ENCODE data around the gene ICAM4.

Gene ICAM4

GRCh38 chr19:10288662-10289166 is 2.0 kb downstream of the ICAM4 start:
- Histone ChIP-seq H3K27me3 (ENCODE audit: low read depth, low read length) (no peaks in the 10 kb centered on the region), H2AFZ (ENCODE audit: low read depth, low read length) (no peak overlapping the region), H3K9me3 (ENCODE audit: insufficient read depth, low read length) (no peaks in the 10 kb centered on the region), H3K9ac (ENCODE audit: low read length) (peak overlapping the region; percentile 55; the same call in 1 of the 2 replicates), H3K36me3 (replicated peaks; ENCODE audit: low read depth, low read length) (peaks cover 48% of the 10 kb centered on the region), H3K4me2 (ENCODE audit: low read length) (peak overlapping the region; percentile 75), H3K4me1 (ENCODE audit: low read length) (peaks cover 5% of the 10 kb centered on the region), H3K27ac (ENCODE audit: low read length) (peak overlapping the region; percentile 49), H3K4me3 (ENCODE audit: low read length) (peak overlapping the region; percentile 77), H3K79me2 (ENCODE audit: low read length) (peaks cover 3% of the 10 kb centered on the region; the same call in 1 of the 2 replicates), H4K20me1 (ENCODE audit: insufficient read depth, low read length) (peaks cover 35% of the 10 kb centered on the region)
- no peak for TF ChIP-seq EZH2phosphoT487 (IDR thresholded peaks at IDR 0.05; ENCODE audit: low read depth)
- no peak for TF ChIP-seq CTCF (IDR thresholded peaks at IDR 0.05; ENCODE audit: low read depth, low read length)

- peaks cover 42% of the 10 kb centered on the region for H3K36me3 ChIP-seq (replicated peaks; ENCODE audit: low read depth, low read length)
- H3K4me1 ChIP-seq (ENCODE audit: low read length) = peaks cover 5% of the 10 kb centered on the region
- H3K27me3 ChIP-seq (ENCODE audit: low read depth, low read length) = no peaks in the 10 kb centered on the region
- TF ChIP-seq CTCF (IDR thresholded peaks at IDR 0.05; ENCODE audit: low read depth, low read length) = no peak
- TF ChIP-seq EZH2phosphoT487 (IDR thresholded peaks at IDR 0.05; ENCODE audit: low read depth) = no peak
- no peaks in the 10 kb centered on the region for H3K9me3 ChIP-seq (ENCODE audit: insufficient read depth, low read length)
- H4K20me1 ChIP-seq (ENCODE audit: insufficient read depth, low read length) = peaks cover 29% of the 10 kb centered on the region
- peak overlapping the region; percentile 49 for H3K27ac ChIP-seq (ENCODE audit: low read length)
- peak overlapping the region; percentile 55 for H3K9ac ChIP-seq (ENCODE audit: low read length)
- peak overlapping the region; percentile 75 for H3K4me2 ChIP-seq (ENCODE audit: low read length)
- H3K79me2 ChIP-seq (ENCODE audit: low read length) = no peaks in the 10 kb centered on the region; the same call in 1 of the 2 replicates
- peak overlapping the region; percentile 77 for H3K4me3 ChIP-seq (ENCODE audit: low read length)
- H2AFZ ChIP-seq (ENCODE audit: low read depth, low read length) = peak overlapping the region; percentile 80
These were observed 2.5 kb downstream of the ICAM4 start for GRCh38 chr19:10289167-10289835.

- Histone ChIP-seq H3K36me3 (replicated peaks; ENCODE audit: low read depth, low read length) (peaks cover 36% of the 10 kb centered on the region), H3K27me3 (ENCODE audit: low read depth, low read length) (no peaks in the 10 kb centered on the region), H2AFZ (ENCODE audit: low read depth, low read length) (peak within 1 kb of the TSS; percentile 80), H4K20me1 (ENCODE audit: insufficient read depth, low read length) (peaks cover 23% of the 10 kb centered on the region), H3K27ac (ENCODE audit: low read length) (peak within 1 kb of the TSS; percentile 49), H3K4me2 (ENCODE audit: low read length) (peak within 1 kb of the TSS; percentile 75), H3K9ac (ENCODE audit: low read length) (peak within 1 kb of the TSS; percentile 55), H3K4me1 (ENCODE audit: low read length) (peaks cover 5% of the 10 kb centered on the region), H3K79me2 (ENCODE audit: low read length) (no peaks in the 10 kb centered on the region), H3K4me3 (ENCODE audit: low read length) (peak within 1 kb of the TSS; percentile 77), H3K9me3 (ENCODE audit: insufficient read depth, low read length) (no peaks in the 10 kb centered on the region)
- no peak for TF ChIP-seq CTCF (IDR thresholded peaks at IDR 0.05; ENCODE audit: low read depth, low read length)
- TF ChIP-seq EZH2phosphoT487 (IDR thresholded peaks at IDR 0.05; ENCODE audit: low read depth) = no peak
These were observed 3.1 kb downstream of the ICAM4 start, which contains the start of gene ICAM5 for GRCh38 chr19:10289836-10290356. ICAM5 (plus strand) TSS chr19:10289952; CDS start chr19:10290044, 92 bp downstream.

GRCh38 chr19:10290357-10290875 is 3.7 kb downstream of the ICAM4 start:
- H3K4me1 ChIP-seq (ENCODE audit: low read length) = peaks cover 5% of the 10 kb centered on the region
- no peaks in the 10 kb centered on the region for H3K79me2 ChIP-seq (ENCODE audit: low read length)
- H3K4me2 ChIP-seq (ENCODE audit: low read length) = peak overlapping the region; percentile 75
- H3K27me3 ChIP-seq (ENCODE audit: low read depth, low read length) = no peaks in the 10 kb centered on the region
- H3K9ac ChIP-seq (ENCODE audit: low read length) = peak overlapping the region; percentile 55; the same call in 1 of the 2 replicates
- H3K4me3 ChIP-seq (ENCODE audit: low read length) = peak overlapping the region; percentile 77
- H3K27ac ChIP-seq (ENCODE audit: low read length) = no peak overlapping the region
- TF ChIP-seq EZH2phosphoT487 (IDR thresholded peaks at IDR 0.05; ENCODE audit: low read depth) (no peak), CTCF (IDR thresholded peaks at IDR 0.05; ENCODE audit: low read depth, low read length) (no peak)
- peaks cover 31% of the 10 kb centered on the region for H3K36me3 ChIP-seq (replicated peaks; ENCODE audit: low read depth, low read length)
- no peaks in the 10 kb centered on the region for H3K9me3 ChIP-seq (ENCODE audit: insufficient read depth, low read length)
- no peak overlapping the region for H2AFZ ChIP-seq (ENCODE audit: low read depth, low read length)
- peaks cover 18% of the 10 kb centered on the region for H4K20me1 ChIP-seq (ENCODE audit: insufficient read depth, low read length)

Measured in OCI-LY3 (cell line).